HG03457 (cell line): Measurements from ENCODE around the gene NOPCHAP1.
"Not testable (repeated sequence)": the region's sequence is repeated elsewhere in the genome, so short reads cannot be mapped to it uniquely, and the experiment has no call there.

Experiments
- ATAC-seq: cut with Tn5 transposase; IDR thresholded peaks from one replicate; pipeline ENCODE4 v1.9.1; 2021; ENCODE audit warnings: moderate number of reproducible peaks; ENCODE audit not compliant: unreplicated experiment

Gene NOPCHAP1

DNA sequence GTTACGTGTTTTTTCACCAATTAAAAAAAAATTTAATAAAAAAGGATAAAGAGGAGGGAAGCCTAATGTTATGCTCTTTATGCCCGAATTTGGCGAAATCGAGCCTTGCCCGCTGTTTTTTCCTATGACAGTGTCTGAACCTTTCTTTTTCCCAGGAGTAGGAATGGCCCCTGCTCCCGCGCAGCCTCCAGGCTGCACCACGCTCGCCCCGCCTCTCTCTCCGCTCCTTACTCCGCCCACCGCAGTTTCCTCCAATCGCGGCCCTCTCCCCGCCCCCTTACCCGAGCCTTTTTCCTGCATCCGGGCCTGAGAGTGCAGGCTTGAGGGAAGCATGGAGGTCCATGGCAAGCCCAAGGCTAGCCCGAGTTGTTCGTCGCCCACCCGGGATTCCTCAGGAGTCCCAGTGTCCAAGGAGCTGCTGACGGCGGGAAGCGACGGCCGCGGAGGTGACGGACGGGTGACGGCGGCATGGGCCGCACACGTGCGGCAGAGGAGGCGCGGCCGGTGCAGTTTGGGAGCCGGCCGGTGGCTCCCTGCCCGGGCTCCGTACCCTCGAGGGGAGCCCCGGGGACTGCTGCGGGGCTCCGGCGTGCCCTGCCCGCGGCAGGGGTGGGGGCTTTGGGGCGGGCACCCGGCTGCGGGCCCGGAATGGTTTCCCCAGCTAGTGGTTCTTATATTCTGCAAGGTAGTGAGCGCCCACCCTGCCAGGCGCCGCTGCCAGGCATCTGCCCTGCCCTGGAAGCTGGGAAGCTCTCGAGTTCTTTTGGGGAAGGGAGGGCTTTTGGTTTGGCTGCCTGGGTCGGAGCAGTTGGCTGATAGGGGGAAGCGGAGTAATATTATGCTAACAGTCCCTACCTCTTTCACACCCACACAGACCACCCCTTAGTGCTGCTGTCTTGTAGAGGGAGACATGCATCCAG lies at the start of gene NOPCHAP1:
Gene NOPCHAP1 (plus strand): TSS at position 295 of the 920 bp plus-strand sequence. CDS start 37 bp downstream, at position 332.
- peak; percentile 84 for ATAC-seq

DNA sequence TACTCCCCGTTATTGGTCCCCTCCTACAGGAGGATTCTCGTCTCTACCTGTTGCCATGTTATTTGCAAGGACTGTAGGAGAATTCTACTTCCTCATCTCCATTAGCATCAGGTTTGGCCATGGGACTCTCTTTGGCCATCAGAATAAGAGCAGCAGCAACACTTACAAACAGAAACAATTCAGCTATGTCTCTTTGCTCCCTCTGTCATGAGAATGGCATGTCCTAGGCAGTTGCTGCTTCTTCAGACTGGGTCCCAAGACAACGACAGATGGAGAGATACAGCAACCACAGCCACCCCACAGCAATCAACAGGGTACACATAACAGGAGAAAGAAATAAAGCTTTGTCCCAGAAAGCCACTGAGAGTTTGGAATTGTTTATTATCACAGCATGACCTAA lies 47.7 kb upstream of the NOPCHAP1 start:
- ATAC-seq: no peak

DNA sequence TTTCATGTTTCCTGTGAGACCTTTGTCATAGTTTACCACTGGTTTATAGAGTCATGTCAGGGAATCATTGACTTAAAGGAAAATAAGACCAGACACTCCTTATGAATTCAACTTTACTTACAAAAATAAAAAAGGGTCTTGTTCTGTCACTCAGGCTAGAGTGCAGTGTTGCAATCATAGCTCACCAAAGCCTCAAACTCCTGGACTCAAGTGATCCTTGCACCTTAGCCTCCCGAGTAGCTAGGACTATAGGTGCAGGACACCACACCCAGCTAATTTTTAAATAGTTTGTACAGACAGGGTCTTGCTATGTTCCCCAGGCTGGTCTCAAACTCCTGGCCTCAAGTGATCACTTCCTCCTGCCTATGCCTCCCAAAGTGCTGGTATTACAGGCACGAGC lies 47.0 kb upstream of the NOPCHAP1 start:
- ATAC-seq: no peak

DNA sequence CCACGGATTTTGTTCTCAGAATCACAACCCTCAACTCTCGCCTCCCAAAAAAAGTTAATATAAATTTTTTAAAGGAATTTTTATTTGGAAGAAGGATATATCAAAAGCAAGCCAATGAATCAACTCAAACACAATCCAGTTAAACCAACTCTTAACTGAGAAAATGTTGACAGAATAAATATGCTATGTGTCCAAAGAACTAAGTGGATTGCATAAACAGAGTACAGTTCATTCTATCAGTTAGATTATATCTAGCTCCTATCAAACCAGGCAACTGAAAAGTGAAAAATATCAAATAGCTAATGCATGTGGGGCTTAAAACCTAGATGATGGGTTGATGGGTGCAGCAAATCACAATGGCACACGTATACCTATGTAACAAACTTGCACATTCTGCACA lies 44.7 kb upstream of the NOPCHAP1 start:
- ATAC-seq: no peak

GRCh38 chr12:104942075-104942474 lies 44.0 kb upstream of the NOPCHAP1 start:
- ATAC-seq: no peak

- not testable (repeated sequence) for ATAC-seq
Observed at GRCh38 chr12:104943401-104943800, 42.7 kb upstream of the NOPCHAP1 start.

DNA sequence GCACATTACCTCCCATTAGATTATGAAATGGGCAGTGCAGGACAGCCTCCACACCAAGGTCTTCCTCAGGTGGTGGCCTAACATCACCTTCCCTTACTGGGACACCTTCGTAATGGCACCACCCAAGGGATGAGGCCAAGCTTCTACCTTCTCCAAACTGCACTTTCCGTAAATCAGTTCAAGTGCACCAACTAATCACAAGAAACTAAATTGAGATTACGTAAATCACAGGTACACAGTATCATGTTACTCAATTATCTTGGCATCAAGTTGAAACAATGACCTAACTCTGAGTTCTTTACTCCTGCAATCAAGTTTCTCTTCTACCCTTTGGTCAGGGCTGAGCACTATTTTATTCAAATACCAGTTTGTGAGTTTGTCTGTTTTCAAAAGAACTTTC lies 41.9 kb upstream of the NOPCHAP1 start:
- no peak for ATAC-seq

DNA sequence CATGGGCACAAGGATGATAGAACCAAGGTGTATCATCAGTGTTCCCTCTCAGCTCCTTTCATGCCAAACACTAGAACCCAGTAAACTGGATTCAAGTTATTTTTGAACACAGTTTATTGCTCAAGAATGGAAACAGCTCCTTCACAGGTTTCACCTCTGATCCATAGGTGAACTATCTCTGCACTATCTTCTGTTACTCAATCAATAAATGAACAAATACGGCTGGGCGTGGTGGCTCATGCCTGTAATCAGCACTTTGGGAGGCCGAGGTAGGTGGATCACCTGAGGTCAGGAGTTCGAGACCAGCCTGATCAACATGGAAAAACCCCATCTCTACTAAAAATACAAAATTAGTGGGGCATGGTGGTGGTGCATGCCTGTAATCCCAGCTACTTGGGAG lies 37.4 kb upstream of the NOPCHAP1 start:
- not testable (repeated sequence) for ATAC-seq

- ATAC-seq: no peak
Observed at GRCh38 chr12:104951759-104952509, 34.2 kb upstream of the NOPCHAP1 start.

DNA sequence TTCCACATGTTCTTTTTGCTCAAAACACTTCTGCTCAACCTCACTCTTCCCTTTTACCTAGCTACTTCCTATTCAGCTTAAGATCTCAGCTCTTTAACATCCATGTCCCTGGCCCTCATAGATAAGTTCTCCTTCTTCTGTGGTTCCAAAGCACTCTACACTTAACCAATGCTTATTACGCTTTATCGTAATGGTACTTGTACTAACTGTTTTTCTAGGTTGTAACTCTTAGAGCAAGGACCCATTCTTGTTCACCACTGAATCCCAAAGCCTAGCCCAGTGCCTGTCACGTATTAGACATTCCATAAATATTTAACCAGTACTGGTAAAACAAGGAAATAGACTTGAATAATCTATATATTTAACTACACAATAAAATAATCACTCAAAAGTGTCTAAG lies 33.3 kb upstream of the NOPCHAP1 start:
- ATAC-seq: no peak

GRCh38 chr12:104953323-104953722 lies 32.8 kb upstream of the NOPCHAP1 start:
- ATAC-seq: no peak

GRCh38 chr12:104955703-104956102 lies 30.4 kb upstream of the NOPCHAP1 start:
- ATAC-seq: no peak

- no peak for ATAC-seq
Observed at GRCh38 chr12:104956870-104957718, 29.0 kb upstream of the NOPCHAP1 start.

- peak; percentile 20 for ATAC-seq
Observed at GRCh38 chr12:104957719-104958000, 28.5 kb upstream of the NOPCHAP1 start.

GRCh38 chr12:104958001-104958804 lies 27.9 kb upstream of the NOPCHAP1 start, which contains the start of gene SLC41A2:
Gene SLC41A2 (minus strand): TSS chr12:104958290. CDS start chr12:104928527, 29,763 bp downstream.
- ATAC-seq: peak; percentile 61

DNA sequence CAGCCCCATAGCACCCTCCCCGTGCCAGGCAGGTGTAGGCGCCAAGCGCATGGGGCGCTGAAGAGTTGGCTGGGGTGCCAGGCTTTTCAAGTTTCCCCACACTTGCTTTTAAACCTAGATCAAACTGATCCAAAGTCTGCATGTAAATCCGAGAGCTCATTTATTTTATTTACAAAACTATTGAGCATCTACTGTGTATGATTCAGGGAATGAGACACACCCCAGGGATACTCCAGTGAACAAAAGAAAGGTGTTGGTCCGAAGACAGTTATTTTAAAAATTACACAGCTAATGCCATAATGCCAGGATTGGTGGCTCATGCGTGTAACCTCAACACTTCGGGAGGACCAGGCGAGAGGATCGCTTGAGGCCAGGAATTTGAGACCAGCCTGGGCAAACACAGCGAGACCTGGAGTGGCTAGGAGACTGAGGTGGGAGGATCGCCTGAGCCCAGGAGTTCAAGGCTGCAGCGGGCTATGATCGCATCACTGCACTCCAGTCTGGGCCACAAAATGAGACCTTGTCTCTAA lies 27.2 kb upstream of the NOPCHAP1 start:
- no peak for ATAC-seq

GRCh38 chr12:104959335-104959841 lies 26.7 kb upstream of the NOPCHAP1 start:
- no peak for ATAC-seq

DNA sequence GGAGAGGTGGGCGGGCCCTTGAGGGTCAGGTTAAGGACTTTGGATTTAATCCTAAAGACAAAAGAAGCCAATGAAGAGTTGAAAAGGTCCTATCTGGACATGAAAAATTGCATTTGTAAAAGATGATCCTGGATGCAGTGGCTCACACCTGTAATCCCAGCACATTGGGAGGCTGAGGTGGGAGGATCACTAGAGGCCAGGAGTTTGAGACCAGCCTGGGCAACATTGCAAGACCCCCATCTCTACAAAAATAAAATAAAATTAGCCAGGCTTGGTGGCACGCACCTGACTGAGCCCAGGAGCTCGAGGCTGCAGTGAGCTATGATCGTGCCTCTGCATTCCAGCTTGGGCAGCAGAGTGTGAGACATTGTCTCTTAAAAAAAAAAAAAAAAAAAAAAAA lies 25.7 kb upstream of the NOPCHAP1 start:
- ATAC-seq: no peak

DNA sequence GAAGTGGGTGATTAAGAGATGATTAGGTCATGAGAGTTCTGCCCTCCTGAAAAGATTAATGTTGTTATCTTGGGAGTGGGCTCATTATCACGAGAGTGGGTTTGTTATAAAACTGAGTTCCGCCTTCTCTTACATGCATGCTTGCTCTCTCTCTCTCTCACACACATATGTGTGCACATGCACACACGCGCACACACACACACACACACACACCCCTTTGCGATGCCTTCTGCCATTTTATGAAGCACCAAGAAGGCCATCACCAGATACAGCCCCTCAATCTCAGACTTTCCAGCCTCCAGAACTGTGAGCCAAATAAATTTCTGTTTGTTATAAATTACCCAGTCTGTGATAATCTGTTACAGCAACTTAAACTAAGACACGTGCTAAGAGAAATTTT lies 22.4 kb upstream of the NOPCHAP1 start:
- no peak for ATAC-seq
